Stimulated activated naive B cell treated with anti-CD40 and anti-IgM and Interleukin-4, amounts not matched to agents 10 μg/mL and 1 μg/mL and 100 μg/mL, for 72 hours (primary cell): Measurements from ENCODE around the gene NTNG2.

Experiments
- ATAC-seq, 2 donors: fragments of 150-1000 bp; cut with Tn5 transposase; replicated peaks; 2 replicates each; pipeline ENCODE4 v1.10.0; 2021; ENCODE audit warnings: moderate library complexity in 1 of 2
- DNase-seq: peaks from one replicate; pipeline ENCODE4 v3.0.0; 2021
- H3K27ac Mint-ChIP-seq: one replicate; pipeline ENCODE4 v1.8.0; 2022; ENCODE audit warnings: mild to moderate bottlenecking, mixed read lengths
- H3K27me3 Mint-ChIP-seq, 2 donors: one replicate each; pipeline ENCODE4 v1.8.0; 2022; ENCODE audit warnings: mixed read lengths in 2 of 2
- H3K36me3 Mint-ChIP-seq, 2 donors: one replicate each; pipeline ENCODE4 v1.8.0; 2022; ENCODE audit warnings: mixed read lengths in 2 of 2, mild to moderate bottlenecking in 1 of 2
- H3K4me1 Mint-ChIP-seq, 2 donors: one replicate each; pipeline ENCODE4 v1.8.0; 2022; ENCODE audit warnings: mixed read lengths in 2 of 2, mild to moderate bottlenecking in 1 of 2
- H3K4me3 Mint-ChIP-seq, 2 donors: one replicate each; pipeline ENCODE4 v1.8.0; 2022; ENCODE audit warnings: mild to moderate bottlenecking in 2 of 2, mixed read lengths in 2 of 2, moderate library complexity in 1 of 2
- H3K9me3 Mint-ChIP-seq, 2 donors: one replicate each; pipeline ENCODE4 v1.8.0; 2022; ENCODE audit warnings: mixed read lengths in 2 of 2, mild to moderate bottlenecking in 1 of 2

NTNG2 gene

GRCh38 chr9:132214027-132214622 lies 52.3 kb downstream of the NTNG2 start:
- Mint-ChIP-seq H3K27me3 (peaks cover 11 to 13% of the 10 kb centered on the region in 2 donors), H3K9me3 (no peaks in the 10 kb centered on the region), H3K4me1 (peaks cover 0 to 2% of the 10 kb centered on the region in 2 donors), H3K27ac (no peak overlapping the region), H3K36me3 (no peaks in the 10 kb centered on the region), H3K4me3 (no peak overlapping the region)
- DNase-seq (no peak), ATAC-seq (no peak)

- H3K4me3 Mint-ChIP-seq = no peak overlapping the region
- H3K27ac Mint-ChIP-seq = no peak overlapping the region
- no peaks in the 10 kb centered on the region for H3K4me1 Mint-ChIP-seq
- no peaks in the 10 kb centered on the region for H3K36me3 Mint-ChIP-seq
- ATAC-seq (no peak), DNase-seq (no peak)
- no peaks in the 10 kb centered on the region for H3K9me3 Mint-ChIP-seq
- peaks cover 12 to 17% of the 10 kb centered on the region in 2 donors for H3K27me3 Mint-ChIP-seq
Measured at GRCh38 chr9:132216861-132217619, 55.2 kb downstream of the NTNG2 start.

- Mint-ChIP-seq H3K27me3 (peaks cover 16 to 17% of the 10 kb centered on the region in 2 donors), H3K9me3 (no peaks in the 10 kb centered on the region), H3K36me3 (no peaks in the 10 kb centered on the region), H3K27ac (no peak overlapping the region), H3K4me1 (no peaks in the 10 kb centered on the region), H3K4me3 (no peak overlapping the region)
- DNase-seq (no peak), ATAC-seq (no peak)
Measured at GRCh38 chr9:132218208-132218607, 56.4 kb downstream of the NTNG2 start.

- no peak overlapping the region for H3K4me3 Mint-ChIP-seq
- DNase-seq = no peak
- peaks cover 17 to 22% of the 10 kb centered on the region in 2 donors for H3K27me3 Mint-ChIP-seq
- no peaks in the 10 kb centered on the region for H3K9me3 Mint-ChIP-seq
- H3K4me1 Mint-ChIP-seq = peaks cover 0 to 2% of the 10 kb centered on the region in 2 donors
- no peaks in the 10 kb centered on the region for H3K36me3 Mint-ChIP-seq
- no peak overlapping the region for H3K27ac Mint-ChIP-seq
- no peak for ATAC-seq
Measured at GRCh38 chr9:132221941-132222340, 60.1 kb downstream of the NTNG2 start.

GRCh38 chr9:132224645-132225044 lies 62.8 kb downstream of the NTNG2 start:
- H3K4me1 Mint-ChIP-seq = peaks cover 0 to 2% of the 10 kb centered on the region in 2 donors
- no peaks in the 10 kb centered on the region for H3K36me3 Mint-ChIP-seq
- H3K27me3 Mint-ChIP-seq = peaks cover 29 to 30% of the 10 kb centered on the region in 2 donors
- DNase-seq (no peak), ATAC-seq (no peak)
- H3K4me3 Mint-ChIP-seq = no peak overlapping the region
- no peaks in the 10 kb centered on the region for H3K9me3 Mint-ChIP-seq
- H3K27ac Mint-ChIP-seq = no peak overlapping the region

- H3K4me1 Mint-ChIP-seq = peaks cover 0 to 2% of the 10 kb centered on the region in 2 donors
Measured at GRCh38 chr9:132226571-132227430, 64.9 kb downstream of the NTNG2 start.

GRCh38 chr9:132228062-132228461 lies 66.2 kb downstream of the NTNG2 start:
- ATAC-seq (no peak), DNase-seq (no peak)
- peaks cover 32 to 33% of the 10 kb centered on the region in 2 donors for H3K27me3 Mint-ChIP-seq
- no peaks in the 10 kb centered on the region for H3K36me3 Mint-ChIP-seq
- H3K4me3 Mint-ChIP-seq = no peak overlapping the region
- H3K27ac Mint-ChIP-seq = no peak overlapping the region
- H3K9me3 Mint-ChIP-seq = no peaks in the 10 kb centered on the region
- peaks cover 0 to 2% of the 10 kb centered on the region in 2 donors for H3K4me1 Mint-ChIP-seq

More at GRCh38 chr9:132226571-132227430, 64.9 kb downstream of the NTNG2 start:
- DNase-seq (no peak), ATAC-seq (no peak)
- H3K36me3 Mint-ChIP-seq = no peaks in the 10 kb centered on the region
- H3K27me3 Mint-ChIP-seq = peaks cover 33 to 36% of the 10 kb centered on the region in 2 donors
- H3K9me3 Mint-ChIP-seq = no peaks in the 10 kb centered on the region
- H3K4me3 Mint-ChIP-seq = no peak overlapping the region
- H3K27ac Mint-ChIP-seq = no peak overlapping the region

- H3K4me1 Mint-ChIP-seq = no peaks in the 10 kb centered on the region
- no peak overlapping the region for H3K4me3 Mint-ChIP-seq
- H3K9me3 Mint-ChIP-seq = no peaks in the 10 kb centered on the region
- no peaks in the 10 kb centered on the region for H3K36me3 Mint-ChIP-seq
- no peak overlapping the region for H3K27ac Mint-ChIP-seq
- peaks cover 29 to 34% of the 10 kb centered on the region in 2 donors for H3K27me3 Mint-ChIP-seq
- ATAC-seq (no peak), DNase-seq (no peak)
Measured at GRCh38 chr9:132230605-132231004, 68.7 kb downstream of the NTNG2 start.

- DNase-seq = no peak
- Mint-ChIP-seq H3K9me3 (no peaks in the 10 kb centered on the region), H3K4me1 (peaks cover 0 to 4% of the 10 kb centered on the region in 2 donors), H3K27me3 (peaks cover 29 to 34% of the 10 kb centered on the region in 2 donors), H3K36me3 (no peaks in the 10 kb centered on the region), H3K27ac (no peak overlapping the region), H3K4me3 (no peak overlapping the region)
- no peak for ATAC-seq
Measured at GRCh38 chr9:132231019-132231701, 69.3 kb downstream of the NTNG2 start.

GRCh38 chr9:132232522-132232921 lies 70.7 kb downstream of the NTNG2 start:
- H3K27ac Mint-ChIP-seq = no peak overlapping the region
- no peaks in the 10 kb centered on the region for H3K9me3 Mint-ChIP-seq
- ATAC-seq (no peak), DNase-seq (no peak)
- H3K27me3 Mint-ChIP-seq = peaks cover 29 to 34% of the 10 kb centered on the region in 2 donors
- peaks cover 5 to 12% of the 10 kb centered on the region in 2 donors for H3K4me1 Mint-ChIP-seq
- H3K36me3 Mint-ChIP-seq = no peaks in the 10 kb centered on the region
- no peak overlapping the region for H3K4me3 Mint-ChIP-seq

- no peak overlapping the region for H3K4me3 Mint-ChIP-seq
- DNase-seq = no peak
- H3K36me3 Mint-ChIP-seq = no peaks in the 10 kb centered on the region
- peaks cover 29 to 34% of the 10 kb centered on the region in 2 donors for H3K27me3 Mint-ChIP-seq
- H3K27ac Mint-ChIP-seq = no peak overlapping the region
- H3K9me3 Mint-ChIP-seq = no peaks in the 10 kb centered on the region
- no peak for ATAC-seq
- peaks cover 5 to 12% of the 10 kb centered on the region in 2 donors for H3K4me1 Mint-ChIP-seq
Measured at GRCh38 chr9:132233138-132233537, 71.3 kb downstream of the NTNG2 start.

- no peak overlapping the region for H3K4me3 Mint-ChIP-seq
- H3K27me3 Mint-ChIP-seq = peaks cover 21 to 23% of the 10 kb centered on the region in 2 donors
- H3K27ac Mint-ChIP-seq = no peak overlapping the region
- no peaks in the 10 kb centered on the region for H3K9me3 Mint-ChIP-seq
- ATAC-seq (no peak), DNase-seq (no peak)
- peaks cover 7 to 12% of the 10 kb centered on the region in 2 donors for H3K4me1 Mint-ChIP-seq
- H3K36me3 Mint-ChIP-seq = no peaks in the 10 kb centered on the region
Measured at GRCh38 chr9:132234535-132234934, 72.7 kb downstream of the NTNG2 start.

GRCh38 chr9:132235125-132235524 lies 73.3 kb downstream of the NTNG2 start:
- H3K4me1 Mint-ChIP-seq = peaks cover 7 to 12% of the 10 kb centered on the region in 2 donors
- DNase-seq (no peak), ATAC-seq (no peak)
- H3K27me3 Mint-ChIP-seq = peaks cover 15 to 18% of the 10 kb centered on the region in 2 donors
- H3K36me3 Mint-ChIP-seq = no peaks in the 10 kb centered on the region
- H3K4me3 Mint-ChIP-seq = no peak overlapping the region
- no peaks in the 10 kb centered on the region for H3K9me3 Mint-ChIP-seq
- H3K27ac Mint-ChIP-seq = no peak overlapping the region
